ENCODE measurements around the gene AKR7A2. TPM values are rescaled to one million over a fixed set of nuclear protein-coding genes. Genes with fewer than 3 reads are reported as not detected.

Gene AKR7A2
- total RNA-seq, 4 donors from 2014 or later = 70.8 to 136 (median 110) TPM

GRCh38 chr1:19338323-19338762, 26.4 kb upstream of the AKR7A2 start:
- 68 to 69% methylated on average over 18 to 27 of the region's 27 CpGs for WGBS, 2 donors
- intact Hi-C loops (cut with DNase I) = no loop called here
- H3K27ac ChIP-seq = no peak overlapping the region

GRCh38 chr1:19337289-19337688, 25.3 kb upstream of the AKR7A2 start:
- Histone ChIP-seq H3K9me3 (no peaks in the 10 kb centered on the region), H3K4me3 (replicated peaks in 1 of 3) (no peak overlapping the region), H3K4me1 (peaks cover 0 to 6% of the 10 kb centered on the region in 2 donors), H3K27ac (no peak overlapping the region), H3K27me3 (no peaks in the 10 kb centered on the region), H3K36me3 (peaks cover 1 to 12% of the 10 kb centered on the region in 2 donors)
- no peak for TF ChIP-seq CTCF (IDR thresholded peaks at IDR 0.05)
- no peak for TF ChIP-seq POLR2A (IDR thresholded peaks at IDR 0.05)
- WGBS, 2 donors = 88 to 94% methylated on average over 4 of the region's 4 CpGs
- DNase-seq = no peak
- intact Hi-C loops (cut with DNase I) = no loop called here

More at GRCh38 chr1:19338323-19338762, 26.4 kb upstream of the AKR7A2 start:
- TF ChIP-seq CTCF (IDR thresholded peaks at IDR 0.05) (peak in 3 of 6 experiments; percentile 16 to 42 (median 40)), POLR2A (IDR thresholded peaks at IDR 0.05) (no peak)
- peak; percentile 46 to 52 for DNase-seq
- Histone ChIP-seq H3K9me3 (no peaks in the 10 kb centered on the region), H3K4me3 (replicated peaks in 1 of 3) (no peak overlapping the region), H3K4me1 (peaks cover 0 to 6% of the 10 kb centered on the region in 2 donors), H3K27me3 (no peaks in the 10 kb centered on the region), H3K36me3 (peaks cover 12 to 21% of the 10 kb centered on the region in 2 donors)

- TF ChIP-seq POLR2A (IDR thresholded peaks at IDR 0.05) = no peak
- TF ChIP-seq CTCF (IDR thresholded peaks at IDR 0.05) = no peak
- Histone ChIP-seq H3K4me1 (no peaks in the 10 kb centered on the region), H3K36me3 (peaks cover 0 to 9% of the 10 kb centered on the region in 2 donors), H3K9me3 (no peaks in the 10 kb centered on the region), H3K27me3 (no peaks in the 10 kb centered on the region), H3K4me3 (replicated peaks in 1 of 3) (no peak overlapping the region), H3K27ac (no peak overlapping the region)
- intact Hi-C loops (cut with DNase I) = no loop called here
- 85 to 90% methylated on average over 7 of the region's 7 CpGs for WGBS, 2 donors
- DNase-seq = no peak
Observed at GRCh38 chr1:19336543-19336942, 24.6 kb upstream of the AKR7A2 start.

GRCh38 chr1:19333587-19334354, 21.8 kb upstream of the AKR7A2 start:
- Histone ChIP-seq H3K4me3 (replicated peaks in 1 of 3) (no peak overlapping the region), H3K27ac (no peak overlapping the region), H3K27me3 (no peaks in the 10 kb centered on the region), H3K36me3 (peaks cover 2 to 3% of the 10 kb centered on the region in 2 donors), H3K9me3 (no peaks in the 10 kb centered on the region), H3K4me1 (no peaks in the 10 kb centered on the region)
- TF ChIP-seq CTCF (IDR thresholded peaks at IDR 0.05) = no peak
- no peak for TF ChIP-seq POLR2A (IDR thresholded peaks at IDR 0.05)
- intact Hi-C loops (cut with DNase I) = no loop called here
- DNase-seq = no peak
- WGBS, 2 donors = 76 to 88% methylated on average over 6 to 9 of the region's 9 CpGs

- TF ChIP-seq POLR2A (IDR thresholded peaks at IDR 0.05) (no peak), CTCF (IDR thresholded peaks at IDR 0.05) (no peak)
- Histone ChIP-seq H3K27me3 (no peaks in the 10 kb centered on the region), H3K27ac (no peak overlapping the region), H3K9me3 (no peaks in the 10 kb centered on the region), H3K36me3 (peaks cover 3 to 5% of the 10 kb centered on the region in 2 donors), H3K4me3 (replicated peaks in 1 of 3) (no peak overlapping the region), H3K4me1 (no peaks in the 10 kb centered on the region)
- intact Hi-C loops (cut with DNase I) = no loop called here
- no peak for DNase-seq
- 90 to 96% methylated on average over 12 of the region's 12 CpGs for WGBS, 2 donors
Observed at GRCh38 chr1:19332832-19333231, 20.9 kb upstream of the AKR7A2 start.

All from thyroid gland (tissue), 4 donors.